ENCODE data around the gene ZNF74.

Gene ZNF74

GRCh38 chr22:20434264-20434751 lies 40.4 kb downstream of the ZNF74 start:
- DNase-seq, result no peak

- DNase-seq, result no peak
Observed at GRCh38 chr22:20434773-20435172, 40.8 kb downstream of the ZNF74 start.

GRCh38 chr22:20435436-20436306 lies 41.7 kb downstream of the ZNF74 start:
- no peak for DNase-seq

GRCh38 chr22:20436307-20436767 lies 42.4 kb downstream of the ZNF74 start:
- no peak for DNase-seq

- DNase-seq, result no peak
Observed at GRCh38 chr22:20436768-20437612, 43.0 kb downstream of the ZNF74 start.

- DNase-seq, result no peak
Observed at GRCh38 chr22:20437613-20438426, 43.9 kb downstream of the ZNF74 start, which contains the start of gene SCARF2. SCARF2 (minus strand) TSS chr22:20437825; CDS start chr22:20437754, 71 bp downstream.

- DNase-seq, result no peak
Observed at GRCh38 chr22:20438427-20438677, 44.4 kb downstream of the ZNF74 start.

- no peak for DNase-seq
Observed at GRCh38 chr22:20438678-20439492, 44.9 kb downstream of the ZNF74 start.

- no peak for DNase-seq
Observed at GRCh38 chr22:20439556-20439927, 45.6 kb downstream of the ZNF74 start.

- DNase-seq, result no peak
Observed at GRCh38 chr22:20439928-20440575, 46.1 kb downstream of the ZNF74 start.

- no peak for DNase-seq
Observed at GRCh38 chr22:20440637-20441591, 47.0 kb downstream of the ZNF74 start.

- DNase-seq, result no peak
Observed at GRCh38 chr22:20441631-20442484, 47.9 kb downstream of the ZNF74 start.

GRCh38 chr22:20442485-20443284 lies 48.7 kb downstream of the ZNF74 start:
- DNase-seq, result no peak

GRCh38 chr22:20444325-20444724 lies 50.4 kb downstream of the ZNF74 start:
- DNase-seq, result no peak

GRCh38 chr22:20446383-20446970 lies 52.5 kb downstream of the ZNF74 start:
- no peak for DNase-seq

- DNase-seq, result no peak
Observed at GRCh38 chr22:20448630-20449029, 54.7 kb downstream of the ZNF74 start.

GRCh38 chr22:20449819-20450550 lies 56.0 kb downstream of the ZNF74 start:
- no peak for DNase-seq
